Karpas-422 (cell line): Measurements from ENCODE around the gene PVR. TPM values are rescaled to one million over a fixed set of nuclear protein-coding genes. Genes with fewer than 3 reads are reported as not detected.
A peak's percentile ranks its signal among the peaks of the same experiment; 100 is the strongest.

ENCODE experiments used
- DNase-seq: peaks from one replicate; pipeline ENCODE4 v3.0.0-alpha.2; 2015
- H2AFZ ChIP-seq: fragments of 200-600 bp; sonication (generic); 2 replicates; pipeline ENCODE4 v1.6.1; 2014; ENCODE audit warnings: antibody characterized with exemption, low read length, mixed read lengths
- H3K27ac ChIP-seq: fragments of 200-600 bp; sonication (generic); 2 replicates; pipeline ENCODE4 v1.5.1; 2014; ENCODE audit warnings: mild to moderate bottlenecking, low read length, moderate library complexity
- H3K27me3 ChIP-seq: fragments of 200-600 bp; sonication (generic); 2 replicates; pipeline ENCODE4 v1.6.1; 2014; ENCODE audit warnings: low read length, mixed read lengths
- H3K36me3 ChIP-seq: fragments of 200-600 bp; sonication (generic); 2 replicates; pipeline ENCODE4 v1.6.1; 2014; ENCODE audit warnings: low read length, mixed read lengths; ENCODE audit not compliant: insufficient read depth
- H3K4me1 ChIP-seq: fragments of 200-600 bp; sonication (generic); 2 replicates; pipeline ENCODE4 v1.6.1; 2014; ENCODE audit warnings: mild to moderate bottlenecking, low read length, mixed read lengths
- H3K4me2 ChIP-seq: fragments of 200-600 bp; sonication (generic); 2 replicates; pipeline ENCODE4 v1.6.1; 2014; ENCODE audit warnings: low read length, low read depth, mild to moderate bottlenecking; ENCODE audit not compliant: poor library complexity, severe bottlenecking
- H3K4me3 ChIP-seq: fragments of 200-600 bp; sonication (generic); 2 replicates; pipeline ENCODE4 v1.5.1; 2014; ENCODE audit warnings: mild to moderate bottlenecking, antibody characterized with exemption, low read length, mixed read lengths
- H3K79me2 ChIP-seq: fragments of 200-600 bp; sonication (generic); 2 replicates; pipeline ENCODE4 v1.6.1; 2014; ENCODE audit warnings: mild to moderate bottlenecking, low read length, mixed read lengths
- H3K9ac ChIP-seq: fragments of 200-600 bp; sonication (generic); 2 replicates; pipeline ENCODE4 v1.6.0; 2014; ENCODE audit warnings: low read length
- H3K9me2 ChIP-seq: fragments of 200-600 bp; sonication (generic), shearing (Covaris generic); replicated peaks from 2 replicates; pipeline ENCODE4 v1.6.0; 2014; ENCODE audit warnings: mild to moderate bottlenecking, low read length, moderate library complexity; ENCODE audit not compliant: insufficient read depth
- H3K9me3 ChIP-seq: fragments of 300-700, 200-600 bp; sonication (generic); 2 replicates; pipeline ENCODE4 v1.6.1; 2014; ENCODE audit warnings: low read length, mixed read lengths
- H4K20me1 ChIP-seq: fragments of 200-600 bp; sonication (generic); 2 replicates; pipeline ENCODE4 v1.6.1; 2014; ENCODE audit warnings: mild to moderate bottlenecking, antibody characterized with exemption, low read length, low read depth; ENCODE audit not compliant: insufficient read depth
- total RNA-seq: library from RNA; depleted of rRNA; stranded (reverse); fragments of >200 nt; shearing (Covaris generic); gene quantifications from 2 replicates; pipeline ENCODE4 v1.2.3, GENCODE V29; 2014; ENCODE audit warnings: low replicate concordance

Gene PVR
- total RNA-seq, 1 experiment from 2014 or later = not detected

DNA sequence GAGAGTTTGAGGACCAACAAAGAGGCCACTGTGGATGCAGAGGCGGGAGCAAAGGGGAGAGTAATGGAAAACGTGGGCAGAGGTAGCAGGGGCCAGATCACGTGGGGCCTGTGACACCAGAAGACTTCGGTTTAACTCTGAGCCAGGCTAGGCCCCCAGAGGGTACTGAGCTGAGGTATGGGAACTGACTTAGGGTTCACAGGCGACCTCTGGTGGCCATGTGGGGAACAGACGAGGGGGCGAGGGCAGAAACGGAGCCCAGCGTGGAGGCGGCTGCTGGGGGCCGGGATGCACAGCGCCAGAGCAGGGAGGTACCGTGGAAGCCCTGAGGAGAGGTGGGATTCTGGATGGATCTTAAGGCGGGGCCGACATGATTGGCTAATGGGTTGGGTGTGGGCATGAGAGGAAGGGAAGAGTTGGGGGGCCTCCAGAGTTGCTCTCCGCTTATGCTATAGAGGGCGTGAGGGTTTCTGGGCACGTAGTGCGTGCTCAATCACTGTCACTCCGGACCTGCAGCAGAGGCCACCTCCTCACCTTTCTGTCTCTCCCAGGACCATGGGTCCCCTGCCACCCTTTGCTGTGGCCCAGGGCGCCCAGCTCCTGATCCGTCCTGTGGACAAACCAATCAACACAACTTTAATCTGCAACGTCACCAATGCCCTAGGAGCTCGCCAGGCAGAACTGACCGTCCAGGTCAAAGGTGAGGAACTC lies 13.7 kb downstream of the PVR start:
- no peaks in the 10 kb centered on the region for H3K27me3 ChIP-seq
- no peaks in the 10 kb centered on the region for H3K4me1 ChIP-seq
- no peaks in the 10 kb centered on the region for H3K36me3 ChIP-seq
- H3K4me2 ChIP-seq = no peak overlapping the region
- no peak overlapping the region for H3K27ac ChIP-seq
- no peaks in the 10 kb centered on the region for H3K9me2 ChIP-seq
- H2AFZ ChIP-seq = no peak overlapping the region
- no peaks in the 10 kb centered on the region for H3K79me2 ChIP-seq
- peak; percentile 86 for DNase-seq
- H3K4me3 ChIP-seq = no peak overlapping the region
- no peak overlapping the region for H3K9ac ChIP-seq
- no peaks in the 10 kb centered on the region for H3K9me3 ChIP-seq
- no peaks in the 10 kb centered on the region for H4K20me1 ChIP-seq

GRCh38 chr19:44658069-44658733 lies 14.5 kb downstream of the PVR start:
- Histone ChIP-seq H3K9ac (no peak overlapping the region), H3K4me2 (no peak overlapping the region), H4K20me1 (no peaks in the 10 kb centered on the region), H3K27me3 (no peaks in the 10 kb centered on the region), H3K27ac (no peak overlapping the region), H3K9me3 (no peaks in the 10 kb centered on the region), H2AFZ (no peak overlapping the region), H3K4me1 (no peaks in the 10 kb centered on the region), H3K9me2 (no peaks in the 10 kb centered on the region), H3K79me2 (no peaks in the 10 kb centered on the region), H3K4me3 (no peak overlapping the region), H3K36me3 (no peaks in the 10 kb centered on the region)
- DNase-seq = peak; percentile 47

- H4K20me1 ChIP-seq = no peaks in the 10 kb centered on the region
- no peak overlapping the region for H3K27ac ChIP-seq
- no peak overlapping the region for H2AFZ ChIP-seq
- H3K4me3 ChIP-seq = no peak overlapping the region
- no peaks in the 10 kb centered on the region for H3K27me3 ChIP-seq
- no peak for DNase-seq
- H3K36me3 ChIP-seq = no peaks in the 10 kb centered on the region
- no peaks in the 10 kb centered on the region for H3K9me2 ChIP-seq
- no peaks in the 10 kb centered on the region for H3K79me2 ChIP-seq
- H3K4me2 ChIP-seq = no peak overlapping the region
- H3K9ac ChIP-seq = no peak overlapping the region
- no peaks in the 10 kb centered on the region for H3K9me3 ChIP-seq
- H3K4me1 ChIP-seq = no peaks in the 10 kb centered on the region
These were observed 16.4 kb downstream of the PVR start for GRCh38 chr19:44660081-44660480.

- Histone ChIP-seq H3K27me3 (no peaks in the 10 kb centered on the region), H3K36me3 (no peaks in the 10 kb centered on the region), H3K9me3 (no peaks in the 10 kb centered on the region), H3K4me3 (no peak overlapping the region), H2AFZ (no peak overlapping the region), H3K4me2 (no peak overlapping the region), H3K9me2 (no peaks in the 10 kb centered on the region), H3K27ac (no peak overlapping the region), H3K4me1 (no peaks in the 10 kb centered on the region), H4K20me1 (no peaks in the 10 kb centered on the region), H3K79me2 (no peaks in the 10 kb centered on the region), H3K9ac (no peak overlapping the region)
- no peak for DNase-seq
These were observed 17.5 kb downstream of the PVR start for GRCh38 chr19:44661205-44661604.

DNA sequence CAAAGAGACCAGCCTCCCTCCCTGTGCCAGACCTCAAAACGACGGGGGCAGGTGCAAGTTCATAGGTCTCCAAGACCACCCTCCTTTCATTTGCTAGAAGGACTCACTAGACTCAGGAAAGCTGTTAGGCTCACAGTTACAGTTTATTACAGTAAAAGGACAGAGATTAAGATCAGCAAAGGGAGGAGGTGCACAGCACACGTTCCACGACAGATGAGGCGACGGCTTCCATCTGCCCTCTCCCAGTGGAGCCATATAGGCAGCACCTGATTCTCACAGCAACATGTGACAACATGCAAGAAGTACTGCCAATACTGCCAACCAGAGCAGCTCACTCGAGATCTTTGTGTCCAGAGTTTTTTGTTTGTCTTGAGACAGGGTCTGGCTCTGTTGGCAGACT lies 18.2 kb downstream of the PVR start:
- Histone ChIP-seq H3K9me3 (no peaks in the 10 kb centered on the region), H4K20me1 (no peaks in the 10 kb centered on the region), H3K36me3 (no peaks in the 10 kb centered on the region), H2AFZ (no peak overlapping the region), H3K27me3 (no peaks in the 10 kb centered on the region), H3K4me1 (no peaks in the 10 kb centered on the region), H3K4me3 (no peak overlapping the region), H3K4me2 (no peak overlapping the region), H3K9me2 (no peaks in the 10 kb centered on the region), H3K79me2 (no peaks in the 10 kb centered on the region), H3K9ac (no peak overlapping the region), H3K27ac (no peak overlapping the region)
- DNase-seq = no peak

DNA sequence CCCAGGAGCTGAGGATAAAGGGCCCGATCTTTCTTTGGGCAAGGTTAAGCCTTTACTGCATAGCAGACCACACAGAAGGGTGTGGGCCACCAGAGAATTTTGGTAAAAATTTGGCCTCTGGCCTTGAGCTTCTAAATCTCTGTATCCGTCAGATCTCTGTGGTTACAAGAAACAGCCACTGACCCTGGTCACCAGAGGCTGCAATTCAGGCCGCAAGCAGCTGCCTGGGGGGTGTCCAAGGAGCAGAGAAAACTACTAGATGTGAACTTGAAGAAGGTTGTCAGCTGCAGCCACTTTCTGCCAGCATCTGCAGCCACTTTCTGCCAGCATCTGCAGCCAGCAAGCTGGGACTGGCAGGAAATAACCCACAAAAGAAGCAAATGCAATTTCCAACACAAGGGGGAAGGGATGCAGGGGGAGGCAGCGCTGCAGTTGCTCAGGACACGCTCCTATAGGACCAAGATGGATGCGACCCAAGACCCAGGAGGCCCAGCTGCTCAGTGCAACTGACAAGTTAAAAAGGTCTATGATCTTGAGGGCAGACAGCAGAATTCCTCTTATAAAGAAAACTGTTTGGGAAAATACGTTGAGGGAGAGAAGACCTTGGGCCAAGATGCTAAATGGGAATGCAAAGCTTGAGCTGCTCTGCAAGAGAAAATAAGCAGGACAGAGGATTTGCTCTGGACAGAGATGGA lies 19.1 kb downstream of the PVR start:
- H3K36me3 ChIP-seq = no peaks in the 10 kb centered on the region
- no peaks in the 10 kb centered on the region for H3K4me1 ChIP-seq
- H3K9me2 ChIP-seq = no peaks in the 10 kb centered on the region
- H3K4me3 ChIP-seq = no peak overlapping the region
- no peak overlapping the region for H3K27ac ChIP-seq
- no peak for DNase-seq
- H4K20me1 ChIP-seq = no peaks in the 10 kb centered on the region
- no peaks in the 10 kb centered on the region for H3K27me3 ChIP-seq
- H2AFZ ChIP-seq = no peak overlapping the region
- no peak overlapping the region for H3K4me2 ChIP-seq
- no peak overlapping the region for H3K9ac ChIP-seq
- H3K79me2 ChIP-seq = no peaks in the 10 kb centered on the region
- H3K9me3 ChIP-seq = no peaks in the 10 kb centered on the region

GRCh38 chr19:44663996-44664395 lies 20.3 kb downstream of the PVR start:
- Histone ChIP-seq H3K9me3 (no peaks in the 10 kb centered on the region), H3K4me3 (no peak overlapping the region), H3K27ac (no peak overlapping the region), H3K4me1 (no peaks in the 10 kb centered on the region), H2AFZ (no peak overlapping the region), H4K20me1 (no peaks in the 10 kb centered on the region), H3K4me2 (no peak overlapping the region), H3K9ac (no peak overlapping the region), H3K27me3 (no peaks in the 10 kb centered on the region), H3K9me2 (no peaks in the 10 kb centered on the region), H3K36me3 (no peaks in the 10 kb centered on the region), H3K79me2 (no peaks in the 10 kb centered on the region)
- no peak for DNase-seq

DNA sequence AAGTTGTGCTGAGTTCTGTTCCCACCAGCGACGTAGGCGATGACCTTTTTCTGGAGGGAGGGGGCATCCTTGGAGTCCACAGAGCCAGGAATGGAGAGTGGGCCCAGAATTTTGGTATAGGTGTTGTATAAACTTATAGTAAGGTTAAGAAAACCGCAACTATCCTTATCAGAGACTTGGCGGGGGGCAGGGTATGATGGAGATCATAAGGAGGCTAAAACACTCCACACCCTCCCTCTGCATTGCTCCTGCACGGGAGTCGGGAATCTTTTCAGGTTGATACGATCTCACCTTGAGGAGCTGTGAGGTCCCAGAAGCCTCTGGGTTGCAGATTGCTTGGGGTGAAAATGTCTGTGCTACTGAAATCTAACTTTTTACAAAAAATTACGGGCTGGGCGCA lies 21.3 kb downstream of the PVR start:
- Histone ChIP-seq H3K4me2 (no peak overlapping the region), H3K79me2 (no peaks in the 10 kb centered on the region), H2AFZ (no peak overlapping the region), H3K27ac (no peak overlapping the region), H3K9me2 (no peaks in the 10 kb centered on the region), H3K4me1 (no peaks in the 10 kb centered on the region), H4K20me1 (no peaks in the 10 kb centered on the region), H3K9me3 (no peaks in the 10 kb centered on the region), H3K27me3 (no peaks in the 10 kb centered on the region), H3K36me3 (no peaks in the 10 kb centered on the region), H3K4me3 (no peak overlapping the region), H3K9ac (no peak overlapping the region)
- DNase-seq = peak; percentile 16
